Kidney (tissue), 14 donors: ENCODE data around the gene ARHGAP30. TPM values are rescaled to one million over a fixed set of nuclear protein-coding genes. Genes with fewer than 3 reads are reported as not detected.

Experiments
- DNase-seq, 5 donors: peaks; one replicate each; pipeline ENCODE4 v3.0.0-alpha.2; 2013 to 2020
- FAIRE-seq: peaks from 2 replicates; lab custom pipeline; 2012; peaks lifted over from hg19 to GRCh38; lab: Jason Lieb, UNC
- H3K27ac ChIP-seq, 2 donors: one replicate each; pipeline ENCODE4 v1.7.0; 2013; ENCODE audit warnings: low read depth in 2 of 2, low read length in 2 of 2, inconsistent platforms in 1 of 2
- H3K27me3 ChIP-seq: one replicate; pipeline ENCODE4 v1.7.1; 2013; ENCODE audit warnings: low read length, inconsistent platforms; ENCODE audit not compliant: control insufficient read depth, insufficient read depth
- H3K36me3 ChIP-seq, 3 donors: one replicate each; pipeline versions ENCODE4 v1.7.0 to v1.7.1; 2013; ENCODE audit warnings: low read length in 3 of 3, control low read depth in 1 of 3, inconsistent platforms in 1 of 3; ENCODE audit not compliant: insufficient read depth in 3 of 3, control insufficient read depth in 2 of 3
- H3K4me1 ChIP-seq, 3 donors: one replicate each; pipeline versions ENCODE4 v1.7.0 to v1.7.1; 2013; ENCODE audit warnings: low read length in 3 of 3, inconsistent platforms in 1 of 3, low read depth in 1 of 3; ENCODE audit not compliant: control insufficient read depth in 2 of 3, insufficient read depth in 2 of 3
- H3K4me3 ChIP-seq, 3 donors: one replicate each; pipeline versions ENCODE4 v1.7.0 to v1.8.1; 2013; ENCODE audit warnings: low read length in 3 of 3, control low read depth in 1 of 3, inconsistent platforms in 1 of 3
- H3K9ac ChIP-seq, 3 donors: one replicate each; pipeline versions ENCODE4 v1.7.0 to v1.7.1; 2013; ENCODE audit warnings: low read length in 3 of 3, control low read depth in 1 of 3, inconsistent platforms in 1 of 3
- H3K9me3 ChIP-seq, 3 donors: one replicate each; pipeline versions ENCODE4 v1.7.0 to v1.7.1; 2013; ENCODE audit warnings: low read length in 3 of 3, control low read depth in 1 of 3, inconsistent platforms in 1 of 3; ENCODE audit not compliant: control insufficient read depth in 2 of 3, insufficient read depth in 1 of 3
- CTCF ChIP-seq: IDR thresholded peaks from 3 replicates; pipeline ENCODE4 v1.5.1; 2012; ENCODE audit warnings: mild to moderate bottlenecking, moderate library complexity, borderline replicate concordance; ENCODE audit not compliant: insufficient read depth; ENCODE audit errors: extremely low read depth
- intact Hi-C: fragments of 100-400 bp; cut with DNase I; formaldehyde crosslinking; loops from one replicate; pipeline ENCODE4 v1.11.1; 2022
- polyA plus RNA-seq: library from polyadenylated mRNA; stranded (reverse); fragments of 350-450 nt; fragmentation: Illumina TruSeq; extraction: RNeasy Lipid Tissue Mini Kit (QIAGEN cat#74804); gene quantifications from one replicate; pipeline ENCODE4 v1.2.3, GENCODE V29; 2014; ENCODE audit warnings: low read depth, low replicate concordance; ENCODE audit not compliant: insufficient read depth
- total RNA-seq: library from RNA; stranded (reverse); fragmentation: NEBNext Ultra II Directional; extraction: Animal tissue kit (Norgen Biotek cat#: 25700); gene quantifications from one replicate; pipeline ENCODE4 v1.2.1, GENCODE V29; 2021
- donor health status: control.
- donor health status: control.
- donor health status: control.
- donor health status: control.
- donor health status: control.
- donor health status: DM: yes; HTN: yes; CAD: no.
- donor health status: Normal renal cell carcinoma (clear cell type).

The ARHGAP30 gene
- total and polyA plus RNA-seq, 2 donors from 2014 or later, result 1.2 to 21.6 TPM

- no peak overlapping the region for H3K4me3 ChIP-seq
- TF ChIP-seq CTCF, result no peak
- H3K9ac ChIP-seq, result no peak overlapping the region
- no peaks in the 10 kb centered on the region for H3K27me3 ChIP-seq
- no peaks in the 10 kb centered on the region for H3K36me3 ChIP-seq
- H3K9me3 ChIP-seq, result no peaks in the 10 kb centered on the region
- DNase-seq, result peak in 1 of 5 donors; percentile 24
- H3K27ac ChIP-seq, result no peak overlapping the region
- peaks cover 0 to 7% (median 6%) of the 10 kb centered on the region in 3 donors for H3K4me1 ChIP-seq
- intact Hi-C loops, result loop anchor here (5.0 kb wide), 1 partner anchor 83 kb away; no protein-coding TSS in a partner anchor
- no peak for FAIRE-seq
Measured at GRCh38 chr1:161085165-161085564, 15.5 kb upstream of the ARHGAP30 start.

GRCh38 chr1:161084597-161084988, 14.9 kb upstream of the ARHGAP30 start:
- H3K9me3 ChIP-seq, result no peaks in the 10 kb centered on the region
- H3K4me3 ChIP-seq, result no peak overlapping the region
- TF ChIP-seq CTCF, result no peak
- intact Hi-C loops, result no loop called here
- no peak overlapping the region for H3K27ac ChIP-seq
- FAIRE-seq, result no peak
- no peak overlapping the region for H3K9ac ChIP-seq
- H3K4me1 ChIP-seq, result peaks cover 0 to 7% (median 3%) of the 10 kb centered on the region in 3 donors
- H3K36me3 ChIP-seq, result no peaks in the 10 kb centered on the region
- H3K27me3 ChIP-seq, result no peaks in the 10 kb centered on the region
- DNase-seq, result peak in 1 of 5 donors; percentile 26

- Histone ChIP-seq H3K4me3 (no peak overlapping the region), H3K36me3 (no peaks in the 10 kb centered on the region), H3K9me3 (no peaks in the 10 kb centered on the region), H3K9ac (no peak overlapping the region), H3K4me1 (peaks cover 0 to 6% (median under 1%) of the 10 kb centered on the region in 3 donors), H3K27ac (peak overlapping the region; percentile 11 to 58), H3K27me3 (no peaks in the 10 kb centered on the region)
- FAIRE-seq, result no peak
- no peak for DNase-seq
- intact Hi-C loops, result no loop called here
- no peak for TF ChIP-seq CTCF
Measured at GRCh38 chr1:161083748-161084596, 14.3 kb upstream of the ARHGAP30 start.
